H9 (cell line): Measurements from ENCODE around the gene SCAP. TPM values are rescaled to one million over a fixed set of nuclear protein-coding genes. Genes with fewer than 3 reads are reported as not detected.

Experiments used
- DNase-seq: peaks from one replicate; pipeline ENCODE4 v3.0.0-alpha.2; 2017
- H2AFZ ChIP-seq: one replicate; pipeline ENCODE4 v1.6.1; 2013; ENCODE audit warnings: mild to moderate bottlenecking, low read length, control low read depth, moderate library complexity
- H2AK5ac ChIP-seq: 2 replicates; pipeline ENCODE4 v1.6.1; 2013; ENCODE audit warnings: low read length, control low read depth, mixed read lengths; ENCODE audit not compliant: insufficient read length
- H2BK120ac ChIP-seq: one replicate; pipeline ENCODE4 v1.6.1; 2013; ENCODE audit warnings: low read depth, mild to moderate bottlenecking, low read length, control low read depth, inconsistent platforms; ENCODE audit not compliant: poor library complexity, severe bottlenecking
- H2BK12ac ChIP-seq: 2 replicates; pipeline ENCODE4 v1.6.1; 2013; ENCODE audit warnings: low read length, control low read depth, mixed read lengths, low read depth; ENCODE audit not compliant: insufficient read length
- H2BK15ac ChIP-seq: 2 replicates; pipeline ENCODE4 v1.6.1; 2013; ENCODE audit warnings: low read depth, low read length, control low read depth
- H2BK20ac ChIP-seq: one replicate; pipeline ENCODE4 v1.6.1; 2013; ENCODE audit warnings: low read depth, mild to moderate bottlenecking, low read length, control low read depth, inconsistent platforms; ENCODE audit not compliant: poor library complexity, severe bottlenecking
- H2BK5ac ChIP-seq: 2 replicates; pipeline ENCODE4 v1.6.1; 2013; ENCODE audit warnings: low read length, control low read depth, mixed read lengths; ENCODE audit not compliant: insufficient read length
- H3K14ac ChIP-seq: 2 replicates; pipeline ENCODE4 v1.6.1; 2013; ENCODE audit warnings: low read length, control low read depth; ENCODE audit not compliant: insufficient read depth
- H3K18ac ChIP-seq: 2 replicates; pipeline ENCODE4 v1.6.1; 2013; ENCODE audit warnings: low read depth, mild to moderate bottlenecking, mixed read lengths, low read length, control low read depth; ENCODE audit not compliant: insufficient read length
- H3K23ac ChIP-seq: 2 replicates; pipeline ENCODE4 v1.6.1; 2013; ENCODE audit warnings: low read length, control low read depth, mixed read lengths, low read depth; ENCODE audit not compliant: insufficient read length
- H3K23me2 ChIP-seq: 2 replicates; pipeline ENCODE4 v1.6.1; 2013; ENCODE audit warnings: low read depth, mild to moderate bottlenecking, mixed read lengths, low read length, control low read depth; ENCODE audit not compliant: insufficient read length, poor library complexity, severe bottlenecking
- H3K27ac ChIP-seq: 2 replicates; pipeline ENCODE4 v1.5.1; 2013; ENCODE audit warnings: low read length, control low read depth, mixed read lengths, low read depth; ENCODE audit not compliant: insufficient read length
- H3K27me3 ChIP-seq: 2 replicates; pipeline ENCODE4 v1.6.1; 2013; ENCODE audit warnings: low read length, control low read depth, inconsistent platforms; ENCODE audit not compliant: insufficient read depth
- H3K4ac ChIP-seq: 2 replicates; pipeline ENCODE4 v1.6.1; 2013; ENCODE audit warnings: low read depth, mild to moderate bottlenecking, control low read depth, inconsistent platforms, low read length, moderate library complexity
- H3K4me1 ChIP-seq: 2 replicates; pipeline ENCODE4 v1.6.1; 2013; ENCODE audit warnings: low read length, control low read depth, inconsistent platforms; ENCODE audit not compliant: insufficient read depth
- H3K4me2 ChIP-seq: 2 replicates; pipeline ENCODE4 v1.6.1; 2013; ENCODE audit warnings: low read length, control low read depth, mixed read lengths; ENCODE audit not compliant: insufficient read length, insufficient read depth
- H3K56ac ChIP-seq: 2 replicates; pipeline ENCODE4 v1.6.1; 2013; ENCODE audit warnings: low read depth, mild to moderate bottlenecking, mixed read lengths, low read length, control low read depth; ENCODE audit not compliant: insufficient read length
- H3K79me1 ChIP-seq: 2 replicates; pipeline ENCODE4 v1.6.1; 2013; ENCODE audit warnings: low read depth, mild to moderate bottlenecking, moderate library complexity, low read length, control low read depth, inconsistent platforms; ENCODE audit not compliant: insufficient read depth, poor library complexity, severe bottlenecking
- H3K79me2 ChIP-seq: 2 replicates; pipeline ENCODE4 v1.6.1; 2013; ENCODE audit warnings: low read length, control low read depth, inconsistent platforms; ENCODE audit not compliant: insufficient read depth
- H3K9ac ChIP-seq: 2 replicates; pipeline ENCODE4 v1.6.1; 2013; ENCODE audit warnings: low read length, control low read depth, mixed read lengths; ENCODE audit not compliant: insufficient read length; ENCODE audit errors: extremely low read depth
- H3K9me3 ChIP-seq: one replicate; pipeline ENCODE4 v1.6.1; 2013; ENCODE audit warnings: low read depth, low read length, inconsistent platforms; ENCODE audit not compliant: control insufficient read depth
- H3T11ph ChIP-seq: one replicate; pipeline ENCODE4 v1.6.1; 2013; ENCODE audit warnings: mild to moderate bottlenecking, low read length, control low read depth, inconsistent platforms
- H4K20me1 ChIP-seq: one replicate; pipeline ENCODE4 v1.6.1; 2013; ENCODE audit not compliant: control insufficient read depth, insufficient read length, insufficient read depth
- H4K5ac ChIP-seq: 2 replicates; pipeline ENCODE4 v1.6.1; 2013; ENCODE audit warnings: low read depth, mild to moderate bottlenecking, mixed read lengths, low read length, control low read depth; ENCODE audit not compliant: insufficient read length
- H4K8ac ChIP-seq: replicated peaks from 2 replicates; pipeline ENCODE4 v1.6.1; 2013; ENCODE audit warnings: low read length, control low read depth, mixed read lengths, low read depth; ENCODE audit not compliant: insufficient read length
- H4K91ac ChIP-seq: 2 replicates; pipeline ENCODE4 v1.6.1; 2013; ENCODE audit warnings: low read depth, mild to moderate bottlenecking, moderate library complexity, mixed read lengths, low read length, control low read depth; ENCODE audit not compliant: insufficient read length
- H3K27ac Mint-ChIP-seq, 3 experiments: 2 replicates in 2 of 3; 3 replicates in 1 of 3; pipeline ENCODE4 v1.8.0; 2020 to 2021; ENCODE audit warnings: mixed read lengths in 3 of 3, mild to moderate bottlenecking in 1 of 3, moderate library complexity in 1 of 3
- H3K27me3 Mint-ChIP-seq: 2 replicates; pipeline ENCODE4 v1.8.0; 2021; ENCODE audit warnings: low read depth, mild to moderate bottlenecking, moderate library complexity, mixed read lengths
- H3K36me3 Mint-ChIP-seq, 3 experiments: 2 replicates in 2 of 3; 3 replicates in 1 of 3; pipeline ENCODE4 v1.8.0; 2020 to 2021; ENCODE audit warnings: low read depth in 3 of 3, mixed read lengths in 3 of 3; ENCODE audit not compliant: insufficient read depth in 1 of 3
- H3K4me1 Mint-ChIP-seq, 2 experiments: 2 replicates each; pipeline ENCODE4 v1.8.0; 2020; ENCODE audit warnings: mixed read lengths in 2 of 2
- H3K4me3 Mint-ChIP-seq, 2 experiments: 2 replicates in 1 of 2; 3 replicates in 1 of 2; pipeline ENCODE4 v1.8.0; 2020 to 2021; ENCODE audit warnings: mild to moderate bottlenecking in 2 of 2, mixed read lengths in 2 of 2, moderate library complexity in 1 of 2
- H3K9me3 Mint-ChIP-seq, 2 experiments: 2 replicates in 1 of 2; 3 replicates in 1 of 2; pipeline ENCODE4 v1.8.0; 2020; ENCODE audit warnings: mild to moderate bottlenecking in 2 of 2, mixed read lengths in 2 of 2, moderate library complexity in 1 of 2
- CTCF ChIP-seq: fragments of 200-600 bp; sonication (generic); conservative IDR thresholded peaks from 3 replicates; pipeline ENCODE4 v1.8.0; 2021; ENCODE audit warnings: antibody characterized with exemption, mild to moderate bottlenecking
- WGBS: extraction: QIAGEN DNeasy Blood & Tissue Kit; methylation state at CpG from one replicate; pipeline ENCODE4 v1.1.7; 2013; ENCODE audit warnings: missing lambda C conversion rate, low lambda C conversion rate, mixed read lengths; ENCODE audit not compliant: insufficient read length; ENCODE audit errors: extremely low coverage; 5-methylcytosine and 5-hydroxymethylcytosine counted together
- total RNA-seq: library from RNA; stranded (reverse); gene quantifications from 2 replicates; pipeline ENCODE4 v1.2.1, GENCODE V29; 2021

Gene SCAP
- total RNA-seq, 1 experiment from 2014 or later = 104 TPM

- Histone ChIP-seq H4K20me1 (no peaks in the 10 kb centered on the region), H3K4me2 (no peak overlapping the region), H3K9ac (no peak overlapping the region), H3K18ac (no peak overlapping the region), H3K56ac (no peak overlapping the region), H3K4me1 (no peaks in the 10 kb centered on the region), H3T11ph (no peak overlapping the region), H2BK12ac (no peak overlapping the region), H2BK120ac (no peak overlapping the region), H3K14ac (no peak overlapping the region), H4K5ac (no peak overlapping the region), H4K91ac (no peak overlapping the region), H3K4ac (no peak overlapping the region), H4K8ac (no peak overlapping the region), H3K9me3 (no peaks in the 10 kb centered on the region), H3K79me2 (peaks cover 6% of the 10 kb centered on the region; the same call in 1 of the 2 replicates), H2BK5ac (no peak overlapping the region), H3K27ac (no peak overlapping the region), H2BK15ac (no peak overlapping the region), H3K79me1 (peaks cover 6% of the 10 kb centered on the region), H3K27me3 (no peaks in the 10 kb centered on the region), H2BK20ac (no peak overlapping the region), H3K23ac (no peak overlapping the region), H3K23me2 (peaks cover 6% of the 10 kb centered on the region), H2AK5ac (no peak overlapping the region), H2AFZ (no peak overlapping the region)
- Mint-ChIP-seq H3K27me3 (no peaks in the 10 kb centered on the region; the same call in none of the 2 replicates), H3K36me3 (peaks cover 4 to 16% (median 12%) of the 10 kb centered on the region in 3 experiments), H3K4me1 (peaks cover 8 to 10% of the 10 kb centered on the region in 2 experiments), H3K9me3 (no peaks in the 10 kb centered on the region), H3K27ac (no peak overlapping the region), H3K4me3 (no peak overlapping the region; a peak in 1 of 5 replicates)
- DNase-seq = no peak
- WGBS = no CpG with 5 or more reads among the region's 5 CpGs
- no peak for TF ChIP-seq CTCF
Observed at GRCh38 chr3:47515100-47515499, 39.4 kb upstream of the SCAP start.
